OCI-LY3 (cell line): Measurements from ENCODE around the gene ZNF70.

ENCODE experiments used
- CTCF ChIP-seq: fragments of 200-600, 300-600 bp; sonication (generic); IDR thresholded peaks from 2 replicates; pipeline ENCODE4 v1.5.1; 2014; ENCODE audit warnings: antibody characterized with exemption, low read length, low read depth
- EZH2phosphoT487 ChIP-seq: fragments of 200-600 bp; shearing (Covaris generic); IDR thresholded peaks from 2 replicates; pipeline ENCODE4 v1.6.1; 2018; ENCODE audit warnings: antibody characterized with exemption, mixed run types, low read depth

GRCh38 chr22:23714596-23715578 is 36.0 kb downstream of the ZNF70 start:
- TF ChIP-seq CTCF (no peak), EZH2phosphoT487 (no peak)
